GM18858 (cell line): ENCODE data around the gene CLEC20A.

Experiments used
- ATAC-seq: cut with Tn5 transposase; IDR thresholded peaks from one replicate; pipeline ENCODE4 v1.9.1; 2021; ENCODE audit not compliant: unreplicated experiment

Gene CLEC20A

GRCh38 chr1:178500936-178501554 lies 4.3 kb upstream of the CLEC20A start:
- no peak for ATAC-seq

DNA sequence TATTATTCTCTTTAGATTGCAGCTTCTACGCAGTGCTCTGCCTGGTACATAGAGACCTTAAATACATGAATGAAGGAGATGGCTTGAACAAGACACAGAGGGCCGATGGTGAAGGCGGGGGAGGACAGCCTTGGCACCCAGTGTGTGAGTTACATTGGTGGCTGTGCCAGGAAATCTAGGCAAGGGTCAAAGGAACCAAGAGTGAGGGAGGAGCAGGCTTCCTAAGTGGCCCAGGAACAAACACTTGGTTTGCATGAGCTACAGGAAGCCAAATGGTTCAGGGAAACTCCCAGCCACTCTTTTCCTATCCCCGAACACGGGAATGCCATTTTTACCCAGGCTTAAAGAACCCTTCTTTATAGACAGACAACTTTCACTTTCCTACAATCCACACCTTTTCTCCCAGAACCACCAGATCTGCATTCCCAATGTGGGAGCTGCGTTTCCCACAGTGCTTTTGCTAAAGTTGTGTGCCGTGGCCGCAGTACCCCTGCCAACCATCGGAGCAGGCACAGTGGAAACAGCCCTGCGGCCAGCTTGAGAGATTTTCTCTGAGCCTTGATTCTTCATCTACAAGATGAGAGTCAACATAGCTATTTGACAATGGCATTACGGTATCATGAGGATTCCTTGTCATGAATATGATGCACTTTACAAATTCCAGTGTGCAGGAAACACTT lies 3.5 kb upstream of the CLEC20A start:
- no peak for ATAC-seq

GRCh38 chr1:178498896-178499675 lies 2.3 kb upstream of the CLEC20A start:
- ATAC-seq, result no peak

GRCh38 chr1:178497903-178498478 lies 1.2 kb upstream of the CLEC20A start:
- ATAC-seq, result no peak

- no peak for ATAC-seq
Measured at GRCh38 chr1:178495741-178496409, 889 bp downstream of the CLEC20A start.

DNA sequence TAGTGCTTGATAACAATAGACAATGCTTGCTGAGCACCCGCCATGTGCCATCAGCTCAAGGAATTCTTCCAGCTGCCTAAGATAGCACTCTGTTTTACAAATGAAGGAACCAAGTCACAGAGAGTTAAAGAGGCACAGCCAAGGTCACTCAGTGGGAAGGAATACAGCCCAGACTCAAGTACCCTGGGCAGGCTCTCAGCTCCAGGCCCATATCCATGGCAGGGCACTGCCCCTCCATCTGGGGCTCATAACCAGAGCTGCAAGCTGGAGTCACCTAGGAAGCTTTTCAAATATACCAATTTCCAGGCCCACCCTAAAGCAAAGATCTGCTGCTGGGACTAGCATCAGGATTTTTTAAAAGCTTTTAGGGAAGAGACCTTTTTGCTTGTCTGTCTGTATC lies 1.6 kb downstream of the CLEC20A start:
- ATAC-seq, result no peak

- ATAC-seq, result no peak
Measured at GRCh38 chr1:178494569-178494971, 2.2 kb downstream of the CLEC20A start.

DNA sequence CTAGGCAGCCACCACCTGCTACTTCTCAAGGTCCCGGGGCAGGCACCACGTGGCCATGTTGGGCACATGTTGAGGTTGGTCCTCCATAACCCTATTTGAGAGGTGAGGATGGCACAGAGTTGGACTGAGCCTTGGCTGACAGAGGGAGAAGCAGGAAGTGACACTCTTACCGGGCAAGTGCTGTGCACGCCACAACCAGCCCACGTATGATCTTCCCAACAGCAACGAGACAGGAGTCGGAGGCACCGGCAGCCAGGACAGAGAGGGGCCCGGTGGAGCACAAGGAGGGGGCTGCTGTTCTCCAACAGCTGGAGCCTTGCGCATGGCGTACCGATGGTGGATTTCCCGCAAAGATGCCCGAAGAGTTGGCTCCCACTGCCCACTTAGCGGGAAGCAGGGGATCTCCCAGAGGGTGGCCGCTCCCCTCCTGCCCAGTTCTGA lies 3.4 kb downstream of the CLEC20A start:
- ATAC-seq, result no peak

GRCh38 chr1:178492341-178492740 lies 4.4 kb downstream of the CLEC20A start:
- no peak for ATAC-seq

- ATAC-seq, result no peak
Measured at GRCh38 chr1:178491721-178492120, 5.0 kb downstream of the CLEC20A start.

- ATAC-seq, result no peak
Measured at GRCh38 chr1:178490967-178491366, 5.8 kb downstream of the CLEC20A start.

DNA sequence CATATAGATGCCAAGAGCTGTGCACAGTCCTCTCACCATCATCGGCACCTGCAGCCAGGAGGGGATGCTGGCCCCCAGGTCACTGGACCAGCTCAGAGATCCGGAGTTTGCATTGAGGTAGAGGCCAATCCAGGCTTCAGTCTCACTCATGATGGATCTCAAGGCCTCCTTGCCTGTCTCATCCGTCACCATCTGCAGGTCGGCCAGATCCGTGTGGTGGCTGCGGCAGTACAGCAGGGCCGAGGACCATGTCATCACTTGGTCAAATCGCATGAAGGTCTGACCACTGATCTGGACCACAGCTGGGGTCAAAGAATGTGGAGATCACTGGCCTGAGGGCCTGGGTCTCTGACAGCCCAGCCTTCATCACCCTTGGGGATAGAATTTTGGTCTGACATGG lies 6.6 kb downstream of the CLEC20A start:
- ATAC-seq, result no peak

DNA sequence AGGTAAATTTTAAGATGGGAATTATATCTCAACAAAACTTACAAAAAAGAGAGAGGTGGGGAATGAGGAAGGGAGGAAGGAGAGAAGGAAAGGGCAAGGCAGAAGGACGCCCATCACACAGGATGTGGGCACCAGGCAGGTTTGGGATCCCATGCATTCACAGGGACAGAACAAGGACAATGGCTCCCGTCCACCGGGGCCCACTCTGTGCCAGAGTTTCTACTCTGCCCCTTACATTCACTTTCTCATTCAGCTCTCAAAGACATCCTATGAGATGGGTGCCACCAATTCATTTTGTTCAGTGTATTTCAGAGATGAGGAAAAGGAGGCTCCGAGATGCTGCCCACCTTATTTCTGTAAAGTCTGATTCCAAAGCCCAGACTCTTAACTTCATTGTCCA lies 7.4 kb downstream of the CLEC20A start:
- ATAC-seq, result no peak

- no peak for ATAC-seq
Measured at GRCh38 chr1:178488393-178488792, 8.4 kb downstream of the CLEC20A start.

- ATAC-seq, result no peak
Measured at GRCh38 chr1:178487070-178487615, 9.6 kb downstream of the CLEC20A start.

- no peak for ATAC-seq
Measured at GRCh38 chr1:178486100-178487069, 10.4 kb downstream of the CLEC20A start.

GRCh38 chr1:178485541-178485981 lies 11.2 kb downstream of the CLEC20A start:
- no peak for ATAC-seq

DNA sequence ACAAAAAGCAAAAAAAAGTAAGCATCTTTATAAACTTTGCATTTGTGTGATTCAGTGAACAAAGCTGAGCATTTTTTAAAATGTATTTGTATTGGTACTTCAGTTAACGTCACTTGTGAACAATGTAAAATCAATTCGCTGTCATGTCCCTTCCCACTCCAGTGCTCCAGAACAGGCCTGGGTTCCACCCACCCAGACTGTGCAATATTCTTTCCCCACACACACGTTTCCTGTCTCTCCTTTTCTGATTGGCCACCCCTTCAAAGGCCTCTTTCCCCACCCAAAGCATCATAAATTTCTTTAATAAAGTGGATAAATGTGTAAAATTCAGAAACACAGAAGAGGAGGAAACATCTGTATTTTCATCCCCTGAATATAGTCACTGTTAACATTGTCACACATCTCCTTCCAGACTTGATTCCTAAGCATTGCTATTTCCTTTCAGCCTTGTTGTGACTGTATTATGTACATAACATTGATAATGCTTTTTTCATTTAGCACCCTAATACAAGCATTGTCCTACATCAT lies 12.0 kb downstream of the CLEC20A start:
- no peak for ATAC-seq

DNA sequence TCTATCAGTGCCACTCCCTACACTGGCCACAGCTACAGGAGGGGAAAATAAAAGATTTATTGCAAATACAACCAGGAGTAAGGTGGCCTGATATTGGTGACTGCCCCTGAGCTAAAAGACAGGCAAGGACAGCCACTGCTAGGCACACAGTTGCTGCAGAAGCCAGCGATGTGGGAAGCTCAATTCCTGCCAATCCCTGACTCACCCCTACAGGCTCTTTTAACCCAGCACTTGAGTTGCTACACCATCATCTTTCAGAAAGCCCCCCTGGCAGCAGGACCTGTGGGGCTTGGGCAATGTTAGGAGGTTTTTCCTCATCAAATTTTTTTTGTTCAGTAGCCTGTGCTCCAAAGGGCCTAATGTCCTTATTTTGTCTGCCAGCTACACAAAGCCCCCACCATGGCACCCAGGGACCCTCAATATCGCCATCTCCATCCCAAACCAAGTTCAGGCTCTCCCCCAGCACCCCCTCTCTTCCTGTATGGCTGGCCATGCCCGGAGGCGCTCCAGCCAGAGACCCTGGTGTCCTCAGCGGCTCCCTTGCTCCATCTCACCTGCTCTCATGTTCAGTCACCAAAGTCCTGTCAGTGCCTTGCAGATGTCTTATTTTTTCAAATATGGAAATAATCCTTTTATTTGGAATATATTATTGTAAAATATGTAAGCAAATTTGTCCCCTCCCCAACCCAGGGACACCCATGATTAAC lies 13.4 kb downstream of the CLEC20A start:
- ATAC-seq, result no peak
